Panc1 (cell line): ENCODE measurements around the gene ADARB2. TPM values are rescaled to one million over a fixed set of nuclear protein-coding genes. Genes with fewer than 3 reads are reported as not detected.

ENCODE experiments used
- ATAC-seq: fragments of 200-7000 bp; cut with Tn5 transposase; 2 replicates; pipeline ENCODE4 v1.9.1; 2020; ENCODE audit warnings: mild to moderate bottlenecking, moderate library complexity
- BruUV-seq: library from RNA; stranded (reverse); fragments of 400-500 nt; replicated peaks from 2 replicates; lab custom pipeline; 2021; lab: Mats Ljungman, UMichigan
- CTCF ChIA-PET: fragments of 300-600 bp; sonication (Branson Sonifier 250); formaldehyde crosslinking; loops from one replicate; lab custom pipeline; 2022; ENCODE audit warnings: antibody characterized with exemption; lab: Charles Lee
- POLR2A ChIA-PET: fragments of 300-600 bp; sonication (Branson Sonifier 250); formaldehyde crosslinking; loops from one replicate; lab custom pipeline; 2022; ENCODE audit warnings: antibody characterized with exemption; lab: Charles Lee
- DNase-seq: peaks from one replicate; pipeline ENCODE4 v3.0.0-alpha.2; 2010; ENCODE audit warnings: low read depth, low spot score
- H3K27ac ChIP-seq: 2 replicates; pipeline ENCODE4 v1.5.1; 2011; ENCODE audit warnings: mild to moderate bottlenecking, low read length, inconsistent platforms
- H3K27me3 ChIP-seq: fragments of 200-500 bp; sonication (Bioruptor generic); 2 replicates; pipeline ENCODE4 v1.6.0; 2014; ENCODE audit warnings: low read length, inconsistent platforms; ENCODE audit not compliant: control insufficient read depth, insufficient read depth
- H3K36me3 ChIP-seq: fragments of 200-500 bp; sonication (Bioruptor generic); 2 replicates; pipeline ENCODE4 v1.5.1; 2014; ENCODE audit warnings: inconsistent platforms, mild to moderate bottlenecking, low read length, moderate library complexity; ENCODE audit not compliant: control insufficient read depth, insufficient read depth
- H3K4me1 ChIP-seq: 2 replicates; pipeline ENCODE4 v1.5.1; 2011; ENCODE audit warnings: inconsistent platforms, mild to moderate bottlenecking, low read length, moderate library complexity; ENCODE audit not compliant: control insufficient read depth, insufficient read depth
- H3K4me3 ChIP-seq, 2 experiments: 2 replicates each; pipeline ENCODE4 v1.5.1; 2011 to 2012; ENCODE audit warnings: low read depth in 2 of 2, low read length in 2 of 2, mild to moderate bottlenecking in 2 of 2, inconsistent platforms in 1 of 2, moderate library complexity in 1 of 2
- H3K9me3 ChIP-seq: fragments of 200-500 bp; sonication (Bioruptor generic); 2 replicates; pipeline ENCODE4 v1.5.1; 2014; ENCODE audit warnings: low read depth, mild to moderate bottlenecking, inconsistent platforms, low read length, moderate library complexity; ENCODE audit not compliant: control insufficient read depth, insufficient read depth
- POLR2AphosphoS5 ChIP-seq: IDR thresholded peaks from 2 replicates; pipeline ENCODE4 v1.6.1; 2012; ENCODE audit warnings: mild to moderate bottlenecking, low read depth, low read length, moderate library complexity
- REST ChIP-seq, 2 experiments: IDR thresholded peaks; 2 replicates each; pipeline ENCODE4 v1.6.1; 2011 to 2012; ENCODE audit warnings: low read depth in 2 of 2, control low read depth in 1 of 2, low read length in 1 of 2, mild to moderate bottlenecking in 1 of 2, moderate library complexity in 1 of 2; ENCODE audit not compliant: insufficient read depth in 1 of 2
- SIN3A ChIP-seq: IDR thresholded peaks from 2 replicates; pipeline ENCODE4 v1.6.1; 2012; ENCODE audit warnings: low read depth, mild to moderate bottlenecking, low read length, moderate library complexity, borderline replicate concordance; ENCODE audit not compliant: insufficient read depth
- TCF7L2 ChIP-seq: IDR thresholded peaks from 2 replicates; pipeline ENCODE4 v1.6.1; 2011; ENCODE audit warnings: mild to moderate bottlenecking, low read depth, low read length, inconsistent platforms
- in situ Hi-C: cut with HindIII; loops from 2 replicates; pipeline ENCODE4 v1.10.0; 2016; ENCODE audit warnings: low sequenced_read_pairs, low pct_unique_long_range_greater_than_20kb
- intact Hi-C: fragments of 100-400 bp; cut with micrococcal nuclease; formaldehyde crosslinking; loops from one replicate; pipeline ENCODE4 v1.10.0; 2022; ENCODE audit not compliant: unreplicated experiment
- total RNA-seq: library from RNA; stranded (reverse); gene quantifications from one replicate; pipeline ENCODE4 v1.2.1, GENCODE V29; 2021; ENCODE audit not compliant: unreplicated experiment
- TF ChIP-seq, protein P1 (sequence below): fragments of 450-650 bp; IDR thresholded peaks from 2 replicates; pipeline ENCODE4 v1.5.1; 2017; ENCODE audit warnings: mild to moderate bottlenecking

ADARB2 gene
- total RNA-seq, 1 experiment from 2014 or later: 0.31 TPM

GRCh38 chr10:1577373-1577770 is 160.0 kb downstream of the ADARB2 start:
- BruUV-seq: no TSS peak
- no peak for DNase-seq
- intact Hi-C loops (no loop called here), in situ Hi-C loops (no loop called here)
- no peaks in the 10 kb centered on the region for H3K27me3 ChIP-seq
- no peak for ATAC-seq
- H3K9me3 ChIP-seq: no peaks in the 10 kb centered on the region
- H3K4me1 ChIP-seq: no peaks in the 10 kb centered on the region; the same call in 1 of the 2 replicates
- ChIA-PET POLR2A (interaction anchor here (0.7 kb wide), 1 partner anchor 127 kb away, joined by 3 read pairs; no protein-coding TSS in a partner anchor), CTCF (no interaction called here)
- no peak overlapping the region for H3K4me3 ChIP-seq
- no peak overlapping the region for H3K27ac ChIP-seq
- H3K36me3 ChIP-seq: no peaks in the 10 kb centered on the region
- TF ChIP-seq, protein P1, sequence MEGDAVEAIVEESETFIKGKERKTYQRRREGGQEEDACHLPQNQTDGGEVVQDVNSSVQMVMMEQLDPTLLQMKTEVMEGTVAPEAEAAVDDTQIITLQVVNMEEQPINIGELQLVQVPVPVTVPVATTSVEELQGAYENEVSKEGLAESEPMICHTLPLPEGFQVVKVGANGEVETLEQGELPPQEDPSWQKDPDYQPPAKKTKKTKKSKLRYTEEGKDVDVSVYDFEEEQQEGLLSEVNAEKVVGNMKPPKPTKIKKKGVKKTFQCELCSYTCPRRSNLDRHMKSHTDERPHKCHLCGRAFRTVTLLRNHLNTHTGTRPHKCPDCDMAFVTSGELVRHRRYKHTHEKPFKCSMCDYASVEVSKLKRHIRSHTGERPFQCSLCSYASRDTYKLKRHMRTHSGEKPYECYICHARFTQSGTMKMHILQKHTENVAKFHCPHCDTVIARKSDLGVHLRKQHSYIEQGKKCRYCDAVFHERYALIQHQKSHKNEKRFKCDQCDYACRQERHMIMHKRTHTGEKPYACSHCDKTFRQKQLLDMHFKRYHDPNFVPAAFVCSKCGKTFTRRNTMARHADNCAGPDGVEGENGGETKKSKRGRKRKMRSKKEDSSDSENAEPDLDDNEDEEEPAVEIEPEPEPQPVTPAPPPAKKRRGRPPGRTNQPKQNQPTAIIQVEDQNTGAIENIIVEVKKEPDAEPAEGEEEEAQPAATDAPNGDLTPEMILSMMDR: no peak

DNA sequence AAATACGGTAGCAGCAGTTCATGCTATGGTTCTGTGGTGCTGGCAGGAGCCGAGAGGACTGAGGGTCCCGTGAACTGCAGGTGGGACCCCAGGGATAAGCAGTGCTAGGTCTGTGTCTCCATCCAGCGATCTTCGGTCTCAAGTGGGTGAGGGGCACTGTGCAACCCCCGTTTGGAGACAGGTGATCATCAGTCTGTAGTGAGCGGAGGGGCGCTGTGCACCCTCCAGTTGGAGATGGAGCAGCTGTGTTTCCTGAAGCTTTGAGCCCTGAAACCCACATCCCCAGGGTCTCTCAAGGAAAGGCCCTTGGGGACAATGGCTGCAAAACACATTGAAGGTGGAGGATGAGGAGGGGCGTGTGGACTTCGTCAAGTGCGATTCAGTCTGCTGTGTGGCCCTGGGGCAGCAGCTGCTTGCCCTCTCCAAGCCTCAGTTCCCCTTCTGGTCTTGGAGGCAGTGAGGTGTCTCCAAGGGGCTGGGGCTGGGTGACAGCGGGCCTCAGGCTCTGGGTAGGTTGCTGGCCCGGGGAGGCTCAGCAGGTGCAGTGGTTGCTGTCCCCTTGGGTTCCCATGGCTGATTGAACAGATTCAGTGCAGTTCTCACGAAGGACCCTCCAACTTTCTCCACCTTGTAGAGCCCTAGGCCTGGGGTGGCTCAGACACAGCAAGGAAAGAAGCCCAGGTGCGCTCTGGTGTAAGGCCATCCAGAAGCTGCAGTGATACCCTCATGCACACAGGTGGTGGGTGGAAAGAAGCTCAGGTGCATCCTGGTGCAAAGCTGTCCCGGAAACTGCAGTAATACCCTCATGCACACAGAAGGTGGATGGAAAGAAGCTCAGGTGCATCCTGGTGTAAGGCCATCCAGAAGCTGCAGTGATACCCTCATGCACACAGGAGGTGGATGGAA is 160.6 kb downstream of the ADARB2 start:
- Histone ChIP-seq H3K4me1 (no peaks in the 10 kb centered on the region; the same call in 1 of the 2 replicates), H3K9me3 (no peaks in the 10 kb centered on the region), H3K27me3 (no peaks in the 10 kb centered on the region), H3K4me3 (no peak overlapping the region), H3K36me3 (no peaks in the 10 kb centered on the region), H3K27ac (no peak overlapping the region)
- BruUV-seq: no TSS peak
- no peak for TF ChIP-seq SIN3A
- TF ChIP-seq REST (IDR thresholded peaks at IDR 0.05; ENCODE audit: insufficient read depth in 1 of 2, low read depth in 2 of 2, low read length in 1 of 2): no peak
- TF ChIP-seq POLR2AphosphoS5: no peak
- TF ChIP-seq, protein P1: no peak
- TF ChIP-seq TCF7L2: no peak
- in situ Hi-C loops: no loop called here
- intact Hi-C loops: no loop called here
- DNase-seq (no peak), ATAC-seq (no peak)
- ChIA-PET POLR2A (interaction anchor here (0.7 kb wide), 1 partner anchor 127 kb away, joined by 3 read pairs; no protein-coding TSS in a partner anchor), CTCF (no interaction called here)
